Activated naive CD4-positive, alpha-beta T cell treated with anti-CD3 and anti-CD28 coated beads, Interleukin-2, amount 10 ng/mL, durations not matched to agents 7 days and 5 days (primary cell): Measurements from ENCODE around the gene ZNF774.
"Not testable (repeated sequence)": the region's sequence is repeated elsewhere in the genome, so short reads cannot be mapped to it uniquely, and the experiment has no call there.

ENCODE experiments used
- CTCF ChIA-PET: fragments of 350-600 bp; sonication (Branson Sonifier 250); formaldehyde crosslinking; loops from one replicate; lab custom pipeline; 2021; ENCODE audit warnings: antibody characterized with exemption; lab: Charles Lee
- DNase-seq: peaks from one replicate; pipeline ENCODE4 v3.0.0-alpha.2; 2020
- H3K27ac Mint-ChIP-seq: one replicate; pipeline ENCODE4 v1.8.0; 2021; ENCODE audit warnings: mild to moderate bottlenecking, moderate library complexity, mixed read lengths
- H3K27me3 Mint-ChIP-seq: one replicate; pipeline ENCODE4 v1.8.0; 2021; ENCODE audit warnings: mild to moderate bottlenecking, mixed read lengths
- H3K36me3 Mint-ChIP-seq: one replicate; pipeline ENCODE4 v1.8.0; 2021; ENCODE audit warnings: mixed read lengths
- H3K4me1 Mint-ChIP-seq: one replicate; pipeline ENCODE4 v1.8.0; 2021; ENCODE audit warnings: mixed read lengths
- H3K4me3 Mint-ChIP-seq: one replicate; pipeline ENCODE4 v1.8.0; 2021; ENCODE audit warnings: mild to moderate bottlenecking, moderate library complexity, mixed read lengths
- H3K9me3 Mint-ChIP-seq: one replicate; pipeline ENCODE4 v1.8.0; 2021; ENCODE audit warnings: mixed read lengths

Gene ZNF774

GRCh38 chr15:90326441-90326840 is 25.6 kb upstream of the ZNF774 start:
- no peak overlapping the region for H3K27ac Mint-ChIP-seq
- CTCF ChIA-PET = no interaction called here

GRCh38 chr15:90327311-90327710 is 24.8 kb upstream of the ZNF774 start:
- no peaks in the 10 kb centered on the region for H3K36me3 Mint-ChIP-seq
- no peaks in the 10 kb centered on the region for H3K9me3 Mint-ChIP-seq
- no peak overlapping the region for H3K4me3 Mint-ChIP-seq
- no peak overlapping the region for H3K27ac Mint-ChIP-seq
- CTCF ChIA-PET = no interaction called here
- no peak for DNase-seq
- no peaks in the 10 kb centered on the region for H3K4me1 Mint-ChIP-seq
- peaks cover 10% of the 10 kb centered on the region for H3K27me3 Mint-ChIP-seq

More at GRCh38 chr15:90326441-90326840, 25.6 kb upstream of the ZNF774 start:
- Mint-ChIP-seq H3K9me3 (no peaks in the 10 kb centered on the region), H3K27me3 (peaks cover 13% of the 10 kb centered on the region), H3K36me3 (no peaks in the 10 kb centered on the region), H3K4me1 (no peaks in the 10 kb centered on the region), H3K4me3 (no peak overlapping the region)
- DNase-seq = no peak

GRCh38 chr15:90334304-90334731 is 17.8 kb upstream of the ZNF774 start:
- Mint-ChIP-seq H3K9me3 (no peaks in the 10 kb centered on the region), H3K4me1 (peaks cover 10% of the 10 kb centered on the region), H3K4me3 (no peak overlapping the region), H3K27me3 (no peaks in the 10 kb centered on the region), H3K36me3 (no peaks in the 10 kb centered on the region), H3K27ac (no peak overlapping the region)
- CTCF ChIA-PET = no interaction called here
- no peak for DNase-seq

- H3K27ac Mint-ChIP-seq = no peak overlapping the region
- H3K27me3 Mint-ChIP-seq = no peaks in the 10 kb centered on the region
- CTCF ChIA-PET = interaction anchor here (1.0 to 2.7 kb wide), 4 partner anchors 17 to 145 kb away, joined by 5 to 16 read pairs (median 8); no protein-coding TSS in a partner anchor
- no peak overlapping the region for H3K4me3 Mint-ChIP-seq
- peak; percentile 45 for DNase-seq
- H3K4me1 Mint-ChIP-seq = peaks cover 10% of the 10 kb centered on the region
- no peaks in the 10 kb centered on the region for H3K36me3 Mint-ChIP-seq
- H3K9me3 Mint-ChIP-seq = no peaks in the 10 kb centered on the region
Observed at GRCh38 chr15:90336705-90337141, 15.4 kb upstream of the ZNF774 start.

- Mint-ChIP-seq H3K4me1 (peaks cover 10% of the 10 kb centered on the region), H3K4me3 (no peak overlapping the region), H3K36me3 (no peaks in the 10 kb centered on the region), H3K9me3 (no peaks in the 10 kb centered on the region), H3K27ac (no peak overlapping the region), H3K27me3 (no peaks in the 10 kb centered on the region)
- no peak for DNase-seq
- CTCF ChIA-PET = interaction anchor here (1.0 to 2.7 kb wide), 4 partner anchors 18 to 144 kb away, joined by 5 to 16 read pairs (median 8); no protein-coding TSS in a partner anchor
Observed at GRCh38 chr15:90337256-90337655, 14.8 kb upstream of the ZNF774 start.

GRCh38 chr15:90338532-90338931 is 13.6 kb upstream of the ZNF774 start:
- no peak for DNase-seq
- Mint-ChIP-seq H3K9me3 (no peaks in the 10 kb centered on the region), H3K4me1 (peaks cover 17% of the 10 kb centered on the region), H3K27ac (no peak overlapping the region), H3K27me3 (peaks cover 3% of the 10 kb centered on the region), H3K36me3 (no peaks in the 10 kb centered on the region), H3K4me3 (no peak overlapping the region)
- CTCF ChIA-PET = interaction anchor here (0.8 kb wide), 1 partner anchor 9 kb away, joined by 3 read pairs; no protein-coding TSS in a partner anchor

GRCh38 chr15:90340345-90340744 is 11.7 kb upstream of the ZNF774 start:
- H3K36me3 Mint-ChIP-seq = no peaks in the 10 kb centered on the region
- no peak overlapping the region for H3K27ac Mint-ChIP-seq
- H3K9me3 Mint-ChIP-seq = no peaks in the 10 kb centered on the region
- H3K4me3 Mint-ChIP-seq = no peak overlapping the region
- peaks cover 6% of the 10 kb centered on the region for H3K27me3 Mint-ChIP-seq
- CTCF ChIA-PET = interaction anchor here (0.7 to 0.8 kb wide), 2 partner anchors 10 to 21 kb away, joined by 3 read pairs; no protein-coding TSS in a partner anchor
- no peak for DNase-seq
- peaks cover 18% of the 10 kb centered on the region for H3K4me1 Mint-ChIP-seq

- no peaks in the 10 kb centered on the region for H3K36me3 Mint-ChIP-seq
- H3K27me3 Mint-ChIP-seq = peaks cover 24% of the 10 kb centered on the region
- H3K4me1 Mint-ChIP-seq = peaks cover 8% of the 10 kb centered on the region
- no peak overlapping the region for H3K27ac Mint-ChIP-seq
- no peak overlapping the region for H3K4me3 Mint-ChIP-seq
- no peak for DNase-seq
- H3K9me3 Mint-ChIP-seq = no peaks in the 10 kb centered on the region
- CTCF ChIA-PET = interaction anchor here (2.1 kb wide), 1 partner anchor 23 kb away, joined by 8 read pairs; no protein-coding TSS in a partner anchor
Observed at GRCh38 chr15:90343302-90343790, 8.7 kb upstream of the ZNF774 start.

GRCh38 chr15:90344662-90345061 is 7.4 kb upstream of the ZNF774 start:
- DNase-seq = no peak
- no peak overlapping the region for H3K27ac Mint-ChIP-seq
- H3K27me3 Mint-ChIP-seq = peaks cover 34% of the 10 kb centered on the region
- no peaks in the 10 kb centered on the region for H3K36me3 Mint-ChIP-seq
- H3K4me3 Mint-ChIP-seq = no peak overlapping the region
- H3K4me1 Mint-ChIP-seq = peaks cover 8% of the 10 kb centered on the region
- CTCF ChIA-PET = interaction anchor here (2.1 kb wide), 1 partner anchor 25 kb away, joined by 8 read pairs; no protein-coding TSS in a partner anchor
- no peaks in the 10 kb centered on the region for H3K9me3 Mint-ChIP-seq

GRCh38 chr15:90345857-90346256 is 6.2 kb upstream of the ZNF774 start:
- peaks cover 16% of the 10 kb centered on the region for H3K4me1 Mint-ChIP-seq
- no peak overlapping the region for H3K27ac Mint-ChIP-seq
- H3K36me3 Mint-ChIP-seq = no peaks in the 10 kb centered on the region
- no peak overlapping the region for H3K4me3 Mint-ChIP-seq
- CTCF ChIA-PET = interaction anchor here (0.6 kb wide), 1 partner anchor 152 kb away, joined by 3 read pairs; no protein-coding TSS in a partner anchor
- H3K9me3 Mint-ChIP-seq = no peaks in the 10 kb centered on the region
- no peak for DNase-seq
- H3K27me3 Mint-ChIP-seq = peaks cover 44% of the 10 kb centered on the region

GRCh38 chr15:90347431-90348065 is 4.5 kb upstream of the ZNF774 start:
- Mint-ChIP-seq H3K4me1 (peaks cover 24% of the 10 kb centered on the region), H3K27me3 (peaks cover 52% of the 10 kb centered on the region)
- DNase-seq, H3K36me3 Mint-ChIP-seq, H3K4me3 Mint-ChIP-seq, H3K27ac Mint-ChIP-seq, CTCF ChIA-PET, H3K9me3 Mint-ChIP-seq: not testable (repeated sequence)

- CTCF ChIA-PET = no interaction called here
- Mint-ChIP-seq H3K9me3 (no peaks in the 10 kb centered on the region), H3K4me1 (peaks cover 25% of the 10 kb centered on the region), H3K4me3 (no peak overlapping the region), H3K36me3 (no peaks in the 10 kb centered on the region), H3K27me3 (peaks cover 54% of the 10 kb centered on the region), H3K27ac (no peak overlapping the region)
- no peak for DNase-seq
Observed at GRCh38 chr15:90348456-90348855, 3.6 kb upstream of the ZNF774 start.

GRCh38 chr15:90349072-90349471 is 3.0 kb upstream of the ZNF774 start:
- DNase-seq = no peak
- peaks cover 54% of the 10 kb centered on the region for H3K27me3 Mint-ChIP-seq
- no peaks in the 10 kb centered on the region for H3K36me3 Mint-ChIP-seq
- no peak overlapping the region for H3K27ac Mint-ChIP-seq
- H3K4me3 Mint-ChIP-seq = no peak overlapping the region
- H3K9me3 Mint-ChIP-seq = no peaks in the 10 kb centered on the region
- CTCF ChIA-PET = no interaction called here
- peaks cover 24% of the 10 kb centered on the region for H3K4me1 Mint-ChIP-seq

GRCh38 chr15:90349821-90350220 is 2.3 kb upstream of the ZNF774 start:
- peaks cover 24% of the 10 kb centered on the region for H3K4me1 Mint-ChIP-seq
- H3K36me3 Mint-ChIP-seq = no peaks in the 10 kb centered on the region
- H3K27ac Mint-ChIP-seq = no peak overlapping the region
- CTCF ChIA-PET = interaction anchor here (0.6 kb wide), 1 partner anchor 9 kb away, joined by 3 read pairs; no protein-coding TSS in a partner anchor
- H3K27me3 Mint-ChIP-seq = peaks cover 54% of the 10 kb centered on the region
- no peak for DNase-seq
- no peaks in the 10 kb centered on the region for H3K9me3 Mint-ChIP-seq
- H3K4me3 Mint-ChIP-seq = no peak overlapping the region
